ENCODE measurements around the gene CYB5R3. TPM values are rescaled to one million over a fixed set of nuclear protein-coding genes. Genes with fewer than 3 reads are reported as not detected.
"Not testable (repeated sequence)": the region's sequence is repeated elsewhere in the genome, so short reads cannot be mapped to it uniquely, and the experiment has no call there.

Gene CYB5R3
- total RNA-seq, 1 donor from 2014 or later: 99.0 TPM

GRCh38 chr22:42570580-42570979, 78.6 kb downstream of the CYB5R3 start:
- not testable (repeated sequence) for H3K4me3 Mint-ChIP-seq; H3K9me3 Mint-ChIP-seq; DNase-seq (ENCODE audit: low spot score in 2 of 2, unreplicated experiment in 2 of 2); H3K4me1 Mint-ChIP-seq; H3K27me3 Mint-ChIP-seq (ENCODE audit: low read depth); H3K27ac Mint-ChIP-seq
- peaks cover 11% of the 10 kb centered on the region for H3K36me3 Mint-ChIP-seq

- not testable (repeated sequence) for H3K27ac Mint-ChIP-seq
These were observed 81.2 kb downstream of the CYB5R3 start for GRCh38 chr22:42567950-42568349.

More at GRCh38 chr22:42567950-42568349, 81.2 kb downstream of the CYB5R3 start:
- not testable (repeated sequence) for H3K4me1 Mint-ChIP-seq; DNase-seq (ENCODE audit: low spot score in 2 of 2, unreplicated experiment in 2 of 2); H3K4me3 Mint-ChIP-seq; H3K27me3 Mint-ChIP-seq (ENCODE audit: low read depth); H3K9me3 Mint-ChIP-seq
- H3K36me3 Mint-ChIP-seq: peaks cover 16% of the 10 kb centered on the region

Other genes with a start within 250 kb of the CYB5R3 start
- gene NFAM1, start 217.0 kb downstream of the CYB5R3 start, total RNA-seq: 0.27 to 0.34 TPM (median 0.32 TPM) in 3 replicates
- 52.2 to 59.6 TPM (median 53.2 TPM) in 3 replicates for gene RRP7A, start 129.6 kb downstream of the CYB5R3 start, total RNA-seq
- gene SERHL2, start 95.4 kb downstream of the CYB5R3 start, total RNA-seq: 2.5 to 3.0 TPM (median 2.6 TPM) in 3 replicates
- 86.9 to 89.3 TPM (median 87.2 TPM) in 3 replicates for gene POLDIP3, start 34.5 kb downstream of the CYB5R3 start, total RNA-seq
- 1.3 to 1.7 TPM (median 1.5 TPM) in 3 replicates for gene ATP5MGL, start 8.8 kb downstream of the CYB5R3 start, total RNA-seq
- 0.67 to 0.84 TPM (median 0.82 TPM) in 3 replicates for gene A4GALT, start 71.5 kb upstream of the CYB5R3 start, total RNA-seq
- gene ARFGAP3, start 207.9 kb upstream of the CYB5R3 start, total RNA-seq: 33.4 to 38.3 TPM (median 36.2 TPM) in 3 replicates